ENCODE results near the gene SLC47A1. TPM values are rescaled to one million over a fixed set of nuclear protein-coding genes. Genes with fewer than 3 reads are reported as not detected.

SLC47A1 gene
- 1.0 and 3.9 TPM in 2 replicates for total RNA-seq

GRCh38 chr17:19533718-19534561 lies at the start of gene SLC47A1:
SLC47A1 (plus strand) TSS chr17:19533854; CDS start chr17:19533940, 86 bp downstream.
- no peak for TF ChIP-seq CTCF (IDR thresholded peaks at IDR 0.05; ENCODE audit: insufficient read depth, low read length, poor library complexity, severe bottlenecking)
- Histone ChIP-seq H3K27me3 (ENCODE audit: control insufficient read depth, insufficient read depth, low read length) (peaks cover 41% of the 10 kb centered on the region), H3K4me3 (ENCODE audit: low read depth, low read length) (peak within 1 kb of the TSS; percentile 35), H3K36me3 (ENCODE audit: control insufficient read depth, insufficient read depth, low read length) (no peaks in the 10 kb centered on the region)
- DNase-seq (ENCODE audit: low read depth), result no peak

GRCh38 chr17:19485800-19486340 lies 47.8 kb upstream of the SLC47A1 start:
- Histone ChIP-seq H3K36me3 (ENCODE audit: control insufficient read depth, insufficient read depth, low read length) (no peaks in the 10 kb centered on the region), H3K4me3 (ENCODE audit: low read depth, low read length) (no peak overlapping the region), H3K27me3 (ENCODE audit: control insufficient read depth, insufficient read depth, low read length) (no peaks in the 10 kb centered on the region)
- TF ChIP-seq CTCF (IDR thresholded peaks at IDR 0.05; ENCODE audit: insufficient read depth, low read length, poor library complexity, severe bottlenecking), result no peak
- no peak for DNase-seq (ENCODE audit: low read depth)

- no peak for TF ChIP-seq CTCF (IDR thresholded peaks at IDR 0.05; ENCODE audit: insufficient read depth, low read length, poor library complexity, severe bottlenecking)
- no peak for DNase-seq (ENCODE audit: low read depth)
- no peaks in the 10 kb centered on the region for H3K36me3 ChIP-seq (ENCODE audit: control insufficient read depth, insufficient read depth, low read length)
Observed at GRCh38 chr17:19486351-19487023, 47.2 kb upstream of the SLC47A1 start.

GRCh38 chr17:19487024-19487600 lies 46.5 kb upstream of the SLC47A1 start:
- TF ChIP-seq CTCF (IDR thresholded peaks at IDR 0.05; ENCODE audit: insufficient read depth, low read length, poor library complexity, severe bottlenecking), result no peak
- DNase-seq (ENCODE audit: low read depth), result no peak
- Histone ChIP-seq H3K27me3 (ENCODE audit: control insufficient read depth, insufficient read depth, low read length) (no peaks in the 10 kb centered on the region), H3K4me3 (ENCODE audit: low read depth, low read length) (no peak overlapping the region), H3K36me3 (ENCODE audit: control insufficient read depth, insufficient read depth, low read length) (no peaks in the 10 kb centered on the region)

More at GRCh38 chr17:19486351-19487023, 47.2 kb upstream of the SLC47A1 start:
- Histone ChIP-seq H3K27me3 (ENCODE audit: control insufficient read depth, insufficient read depth, low read length) (no peaks in the 10 kb centered on the region), H3K4me3 (ENCODE audit: low read depth, low read length) (no peak overlapping the region)

GRCh38 chr17:19492141-19492540 lies 41.5 kb upstream of the SLC47A1 start:
- Histone ChIP-seq H3K27me3 (ENCODE audit: control insufficient read depth, insufficient read depth, low read length) (no peaks in the 10 kb centered on the region), H3K4me3 (ENCODE audit: low read depth, low read length) (no peak overlapping the region), H3K36me3 (ENCODE audit: control insufficient read depth, insufficient read depth, low read length) (no peaks in the 10 kb centered on the region)
- TF ChIP-seq CTCF (IDR thresholded peaks at IDR 0.05; ENCODE audit: insufficient read depth, low read length, poor library complexity, severe bottlenecking), result no peak
- no peak for DNase-seq (ENCODE audit: low read depth)
